GM19240 (cell line): ENCODE measurements around the gene PIMREG.

Source experiments
- DNase-seq: peaks from one replicate; pipeline ENCODE4 v3.0.0; 2011; ENCODE audit warnings: low spot score; ENCODE audit not compliant: insufficient read length

The PIMREG gene

GRCh38 chr17:6443692-6444570 lies at the start of gene PIMREG:
TSS of gene PIMREG (plus strand) at chr17:6444455. CDS start at chr17:6445111, 656 bp downstream.
- DNase-seq: peak; percentile 89

DNA sequence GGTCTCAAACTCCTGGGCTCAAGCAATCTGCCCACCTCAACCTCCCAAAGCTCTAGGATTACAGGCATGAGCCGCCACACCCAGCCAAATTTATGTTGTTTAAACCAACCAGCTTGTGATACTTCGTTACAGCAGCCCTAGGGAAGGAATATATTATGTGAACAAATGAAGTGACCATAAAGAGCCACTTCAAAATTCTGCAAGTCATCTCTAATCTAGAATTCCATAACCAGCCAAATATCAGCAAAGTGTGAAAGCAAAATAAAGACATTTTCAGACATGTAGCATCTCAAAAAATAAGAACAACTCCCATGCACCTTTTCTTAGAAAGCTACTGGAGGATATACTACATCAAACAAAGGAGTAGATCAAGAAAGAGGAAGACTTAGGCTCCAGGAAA lies 45.3 kb upstream of the PIMREG start:
- no peak for DNase-seq

GRCh38 chr17:6402258-6402657 lies 42.0 kb upstream of the PIMREG start:
- DNase-seq: no peak

- no peak for DNase-seq
These were observed 36.0 kb upstream of the PIMREG start for GRCh38 chr17:6408276-6408675.

DNA sequence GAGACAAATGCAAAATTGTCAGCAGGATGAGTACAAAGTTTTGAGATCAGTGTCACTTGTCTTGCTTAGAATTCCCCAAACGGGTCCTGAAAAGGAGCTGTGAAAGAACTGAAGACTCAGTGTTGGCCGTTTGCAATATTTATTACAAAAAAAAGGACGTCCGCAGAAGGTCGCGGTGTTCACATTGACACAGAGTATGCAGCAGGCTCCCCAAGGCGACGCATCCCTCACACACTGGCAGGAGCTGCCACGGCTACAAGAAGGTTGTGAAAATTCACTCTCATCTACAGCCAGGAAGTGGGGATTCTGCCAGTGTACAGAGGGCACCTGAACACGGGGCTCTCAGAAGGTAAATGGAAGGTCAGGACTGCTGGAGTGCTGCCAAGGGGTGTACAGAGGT lies 35.5 kb upstream of the PIMREG start:
- no peak for DNase-seq

DNA sequence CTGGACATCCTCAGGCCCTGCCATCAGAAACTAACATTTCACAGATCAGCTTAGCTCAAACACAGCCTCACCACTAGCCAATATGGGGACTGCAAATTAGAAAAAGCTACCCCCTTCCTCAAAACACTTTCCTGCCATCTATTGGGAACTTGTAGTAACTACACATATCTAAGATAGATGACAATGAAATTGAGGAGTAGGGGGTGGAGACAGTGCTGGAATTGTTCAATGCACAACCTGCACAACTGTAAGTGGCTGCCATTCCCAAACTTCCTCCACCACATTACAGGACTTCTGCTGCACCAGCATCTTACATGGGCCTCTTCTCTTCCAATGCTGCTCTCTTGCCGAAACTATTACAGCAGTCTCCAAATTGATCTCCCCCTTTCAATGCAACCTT lies 31.2 kb upstream of the PIMREG start:
- no peak for DNase-seq

DNA sequence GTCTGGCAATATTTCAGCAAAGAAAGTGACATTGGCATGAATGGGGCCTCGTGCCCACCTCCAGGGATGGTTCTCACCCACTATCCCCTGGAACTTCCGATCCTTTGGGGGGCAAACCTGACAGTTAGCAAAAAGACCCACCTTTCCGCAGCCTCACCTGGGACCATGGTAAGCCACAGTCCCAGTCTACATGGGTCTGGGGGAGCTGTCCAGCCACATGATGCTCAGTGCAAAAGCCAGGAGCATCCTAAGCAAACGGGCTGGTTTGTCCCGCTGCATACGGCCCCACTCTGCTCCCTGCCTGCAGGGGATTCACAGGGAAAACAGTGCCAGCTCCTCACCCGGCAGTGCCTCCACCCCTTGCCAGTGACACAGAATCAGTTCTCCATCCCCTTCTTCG lies 28.6 kb upstream of the PIMREG start:
- no peak for DNase-seq

DNA sequence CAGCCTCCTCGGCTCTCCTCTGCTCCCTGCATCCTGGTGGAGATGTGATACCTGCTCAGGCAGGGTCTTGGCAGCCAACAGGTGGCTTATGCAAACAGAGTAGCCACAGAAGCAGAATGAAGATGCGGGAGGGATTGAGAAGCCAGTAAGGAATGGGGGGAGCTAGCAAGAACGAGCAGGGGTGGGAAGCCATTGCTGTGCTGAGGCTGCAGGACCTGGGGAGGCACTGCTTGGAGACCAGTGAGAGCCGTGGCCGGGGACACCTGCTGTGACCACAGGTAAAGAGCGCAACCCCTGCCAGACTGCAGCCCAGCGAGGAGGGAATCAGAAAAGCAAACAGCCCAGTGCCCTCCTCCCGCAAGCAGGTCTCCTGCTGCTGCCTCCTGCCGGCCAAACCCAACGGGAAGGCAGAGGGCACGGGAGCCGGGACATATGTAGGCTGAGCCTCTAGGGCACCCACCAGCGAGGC lies 24.0 kb upstream of the PIMREG start:
- DNase-seq: no peak

DNA sequence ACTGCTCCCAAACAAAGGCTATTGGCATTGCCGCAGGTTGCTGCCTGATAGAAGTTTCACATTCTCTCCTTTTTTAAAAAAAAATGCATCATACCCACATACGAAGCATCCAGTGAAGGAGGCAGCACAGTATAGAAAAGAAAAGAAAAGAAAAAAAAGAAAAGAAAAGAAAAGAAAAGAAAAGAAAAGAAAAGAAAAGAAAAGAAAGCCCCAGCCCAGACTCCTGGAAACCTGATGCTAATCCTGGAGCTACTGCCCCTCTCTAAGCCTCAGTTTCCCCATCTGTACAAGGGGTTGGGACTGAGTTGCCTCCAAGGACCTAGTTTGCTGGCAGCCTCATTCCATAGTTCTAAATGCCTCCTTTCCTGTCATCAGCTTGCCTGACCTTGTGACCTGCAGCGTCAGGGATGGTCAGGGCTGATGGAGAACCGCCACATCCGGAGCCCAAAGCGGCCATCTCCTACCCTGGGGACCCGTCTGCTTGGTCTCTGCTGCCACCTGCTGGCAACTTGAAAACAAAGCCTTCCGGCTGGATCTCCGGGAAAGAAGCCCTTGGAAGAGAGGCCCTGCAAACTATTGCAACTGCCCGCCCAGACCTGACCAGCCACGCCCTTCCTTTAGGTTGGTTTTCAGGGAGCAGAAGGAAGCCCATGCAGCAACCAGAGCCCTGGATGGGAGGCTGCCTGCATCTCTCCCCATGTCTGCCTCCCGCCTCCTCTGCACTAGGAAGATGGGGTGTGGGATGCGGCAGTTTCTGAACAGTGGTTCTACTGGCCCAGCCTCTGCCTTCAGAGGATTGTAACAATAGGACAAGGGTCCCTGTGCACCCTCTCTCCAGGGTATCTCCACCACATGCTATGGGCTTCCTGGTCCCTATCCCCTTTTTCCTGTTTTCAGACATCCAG lies 22.3 kb upstream of the PIMREG start:
- DNase-seq: peak; percentile 88

- no peak for DNase-seq
These were observed 21.5 kb upstream of the PIMREG start for GRCh38 chr17:6422654-6423241.

- DNase-seq: no peak
These were observed 20.3 kb upstream of the PIMREG start for GRCh38 chr17:6423931-6424330.

DNA sequence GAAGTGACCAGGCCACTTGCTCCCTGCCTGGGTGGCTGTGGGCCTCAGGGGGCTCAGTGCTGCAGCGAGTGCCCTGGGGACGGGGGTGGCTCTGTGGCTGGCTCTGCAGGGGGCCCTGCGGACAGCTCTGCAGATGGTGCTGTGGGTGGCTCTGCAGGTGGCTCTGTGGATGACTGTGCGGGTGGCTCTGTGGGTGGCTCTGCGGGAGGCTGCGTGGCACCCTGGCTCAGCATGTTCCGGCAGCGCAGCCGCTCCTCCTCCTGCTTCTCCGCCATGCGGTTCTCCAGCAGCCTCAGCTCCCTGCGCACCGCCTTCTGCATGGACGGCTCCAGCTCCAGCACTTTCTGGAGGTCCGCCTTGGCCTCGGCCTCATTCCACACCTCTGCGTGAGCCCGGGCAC lies 18.8 kb upstream of the PIMREG start:
- DNase-seq: no peak

DNA sequence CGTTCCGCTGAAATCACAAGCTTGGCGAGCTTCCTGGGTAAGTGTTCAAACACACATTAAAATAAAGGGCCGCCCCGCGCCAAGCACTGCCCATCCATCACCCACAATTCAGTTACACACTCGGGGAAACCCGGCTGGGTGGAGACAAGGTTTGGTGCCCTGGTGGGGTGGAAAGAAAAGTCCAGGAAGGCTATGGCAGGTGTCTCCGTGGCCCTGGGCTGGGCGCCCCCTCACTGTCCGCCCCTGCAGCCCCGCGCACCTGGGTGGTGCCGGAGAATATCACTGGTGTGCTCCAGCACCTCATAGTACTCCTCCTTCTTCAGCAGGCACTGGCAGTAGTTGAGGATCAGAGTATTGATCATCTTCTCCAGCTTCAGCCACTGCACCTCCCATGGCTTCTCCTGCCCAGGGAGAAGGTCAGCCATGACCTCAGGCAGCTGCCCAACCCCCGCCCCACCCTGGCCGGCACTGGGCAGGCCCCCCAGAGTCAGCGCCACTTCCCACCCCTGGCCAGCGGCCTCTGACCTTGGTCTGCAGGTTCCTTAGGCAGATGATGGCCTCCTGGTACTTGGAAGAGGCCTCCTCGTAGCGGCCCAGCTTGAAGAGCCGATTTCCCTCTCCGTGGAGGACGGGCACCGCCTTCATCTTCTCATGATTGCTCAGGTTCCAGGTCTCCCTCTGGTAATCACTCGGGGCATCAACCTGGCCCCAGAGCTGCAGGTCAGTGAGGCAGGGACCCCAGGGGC lies 17.7 kb upstream of the PIMREG start:
- no peak for DNase-seq

GRCh38 chr17:6427279-6427781 lies 16.9 kb upstream of the PIMREG start:
- no peak for DNase-seq

- no peak for DNase-seq
These were observed 15.9 kb upstream of the PIMREG start for GRCh38 chr17:6428207-6428965.

GRCh38 chr17:6429266-6429665 lies 15.0 kb upstream of the PIMREG start:
- DNase-seq: no peak

DNA sequence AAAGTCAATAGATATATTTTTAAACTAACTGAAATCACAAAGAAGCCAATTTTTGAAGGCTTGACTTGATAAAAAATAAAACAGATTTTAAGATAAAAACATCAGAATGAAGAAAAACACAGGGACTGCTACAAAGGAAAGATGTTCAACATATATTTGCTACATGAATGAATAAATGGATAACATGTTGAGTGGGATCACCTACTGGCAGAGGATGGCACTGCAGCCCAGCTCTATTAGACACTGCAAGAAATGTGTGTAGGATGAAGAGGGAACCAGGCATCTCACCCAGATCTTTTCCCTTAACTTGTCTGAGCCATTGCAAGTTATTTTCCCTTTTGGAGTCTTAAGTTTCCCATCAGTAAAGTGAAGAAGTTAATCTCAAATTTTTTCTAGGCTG lies 13.5 kb upstream of the PIMREG start:
- DNase-seq: no peak

DNA sequence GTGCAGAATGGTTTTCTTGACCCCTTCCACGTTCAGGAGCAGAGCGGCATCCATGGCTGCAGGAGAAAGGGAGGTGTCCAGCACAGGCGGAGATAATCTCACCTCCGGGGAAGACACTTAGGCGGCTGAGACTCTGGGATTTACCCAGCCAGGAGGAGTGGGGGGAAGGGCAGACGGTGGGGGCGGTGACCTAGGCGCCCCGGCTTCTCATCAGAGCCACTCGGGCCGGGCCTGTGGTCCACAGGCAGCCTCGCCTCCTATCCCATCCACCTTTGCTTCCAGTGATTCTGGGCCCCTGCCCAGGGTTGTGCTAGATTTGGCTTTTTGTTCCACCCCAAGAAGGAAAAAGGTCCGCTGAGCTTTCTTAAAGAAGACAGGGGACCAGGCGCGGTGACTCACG lies 9.2 kb upstream of the PIMREG start, which contains the start of gene AIPL1:
Gene AIPL1, minus strand, starts transcription at position 71 of the 400 bp plus-strand sequence. Its CDS starts 17 bp downstream, at position 54.
- no peak for DNase-seq

DNA sequence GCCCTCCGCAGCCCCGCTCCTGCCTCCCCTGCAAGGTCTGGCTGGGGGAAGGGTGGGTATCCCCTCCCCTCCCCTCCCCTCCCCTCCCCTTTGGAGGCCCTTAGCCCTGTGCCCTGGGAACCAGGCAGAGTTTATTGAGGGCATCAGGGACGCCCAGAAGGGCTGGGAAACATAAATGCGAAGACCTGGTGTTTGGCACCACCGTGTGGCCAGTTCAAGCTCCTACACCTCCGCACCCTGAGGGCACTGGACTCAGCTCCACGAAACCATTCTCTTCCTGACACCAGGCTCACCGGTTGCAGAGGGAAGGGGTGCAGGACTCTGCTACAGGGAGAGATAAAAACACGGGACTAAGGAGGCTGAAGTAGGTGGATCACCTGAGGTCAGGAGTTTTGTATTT lies 8.3 kb upstream of the PIMREG start:
- peak; percentile 63 for DNase-seq

- no peak for DNase-seq
These were observed 6.8 kb upstream of the PIMREG start for GRCh38 chr17:6437466-6437865.
